HCT116 (cell line): Measurements from ENCODE around the gene PTGR2. TPM values are rescaled to one million over a fixed set of nuclear protein-coding genes. Genes with fewer than 3 reads are reported as not detected.

Experiments used
- ATAC-seq: fragments of 200-7000 bp; cut with Tn5 transposase; 2 replicates; pipeline ENCODE4 v1.9.1; 2020; ENCODE audit warnings: mild to moderate bottlenecking, moderate library complexity
- BruUV-seq: library from RNA; stranded (reverse); fragments of 400-500 nt; replicated peaks from 2 replicates; lab custom pipeline; 2021; lab: Mats Ljungman, UMichigan
- CTCF ChIA-PET: fragments of 300-600 bp; sonication (Branson Sonifier 250); formaldehyde crosslinking; loops from one replicate; lab custom pipeline; 2021; ENCODE audit warnings: antibody characterized with exemption; lab: Charles Lee
- POLR2A ChIA-PET: fragments of 300-600, 350-600 bp; sonication (Branson Sonifier 250); formaldehyde crosslinking; loops from one replicate; lab custom pipeline; 2021; ENCODE audit warnings: antibody characterized with exemption; lab: Charles Lee
- RAD21 ChIA-PET, 2 experiments: fragments of 300-600 bp; sonication (Branson Sonifier 250); formaldehyde crosslinking; loops; one replicate each; lab custom pipeline; 2023; ENCODE audit warnings: low total read pairs in 2 of 2; ENCODE audit not compliant: uncharacterized antibody in 2 of 2, unreplicated experiment in 2 of 2, low non-redundant PET in 1 of 2; lab: Charles Lee
- DNase-seq: peaks from one replicate; pipeline ENCODE4 v3.0.0-alpha.2; 2010; ENCODE audit warnings: low read depth, low spot score
- H2AFZ ChIP-seq: fragments of 200-600 bp; shearing (Covaris generic), sonication (generic); 2 replicates; pipeline ENCODE4 v1.6.1; 2017; ENCODE audit warnings: low read depth, mixed run types, mixed read lengths, antibody characterized with exemption, low read length; ENCODE audit not compliant: poor library complexity, severe bottlenecking
- H3K27ac ChIP-seq: 2 replicates; pipeline ENCODE4 v1.5.1; 2012; ENCODE audit warnings: low read depth, low read length
- H3K27me3 ChIP-seq: fragments of 200-600 bp; sonication (generic); 2 replicates; pipeline ENCODE4 v1.6.1; 2016; ENCODE audit warnings: mixed run types, low read length, mixed read lengths; ENCODE audit not compliant: insufficient read depth
- H3K36me3 ChIP-seq, 2 experiments: fragments of 200-500 bp in 1 of 2; fragments of 200-600 bp in 1 of 2; sonication (Bioruptor generic) in 1 of 2; sonication (generic) in 1 of 2; 2 replicates each; pipeline versions ENCODE4 v1.5.1 to v1.6.1; 2014 to 2016; ENCODE audit warnings: low read length in 2 of 2, inconsistent platforms in 1 of 2, mixed read lengths in 1 of 2, mixed run types in 1 of 2; ENCODE audit not compliant: insufficient read depth in 2 of 2, control insufficient read depth in 1 of 2
- H3K4me1 ChIP-seq, 2 experiments: fragments of 200-600 bp in 1 of 2; sonication (generic) in 1 of 2; 2 replicates each; pipeline versions ENCODE4 v1.5.1 to v1.6.1; 2012 to 2017; ENCODE audit warnings: low read length in 2 of 2, inconsistent platforms in 1 of 2, mild to moderate bottlenecking in 1 of 2, mixed read lengths in 1 of 2, mixed run types in 1 of 2, moderate library complexity in 1 of 2; ENCODE audit not compliant: insufficient read depth in 2 of 2, control insufficient read depth in 1 of 2
- H3K4me2 ChIP-seq: fragments of 200-600 bp; sonication (generic); 2 replicates; pipeline ENCODE4 v1.6.1; 2017; ENCODE audit warnings: mixed run types, low read length, mixed read lengths
- H3K4me3 ChIP-seq, 2 experiments: fragments of 200-600 bp in 1 of 2; sonication (generic) in 1 of 2; replicated peaks in 1 of 2; 2 replicates each; pipeline ENCODE4 v1.5.1; 2011 to 2016; ENCODE audit warnings: low read length in 2 of 2, control low read depth in 1 of 2, low read depth in 1 of 2, mild to moderate bottlenecking in 1 of 2, mixed read lengths in 1 of 2, mixed run types in 1 of 2
- H3K79me2 ChIP-seq: fragments of 200-600 bp; sonication (generic); 2 replicates; pipeline ENCODE4 v1.6.1; 2017; ENCODE audit warnings: mild to moderate bottlenecking, mixed run types, low read length, moderate library complexity, mixed read lengths; ENCODE audit not compliant: insufficient read depth
- H3K9ac ChIP-seq: fragments of 200-600 bp; sonication (generic); 2 replicates; pipeline ENCODE4 v1.6.1; 2016; ENCODE audit warnings: low read length, mixed read lengths
- H3K9me2 ChIP-seq: fragments of 200-600 bp; sonication (generic), shearing (Covaris generic); 2 replicates; pipeline ENCODE4 v1.6.1; 2017; ENCODE audit warnings: mixed run types, mild to moderate bottlenecking, moderate library complexity; ENCODE audit not compliant: insufficient read depth
- H3K9me3 ChIP-seq, 2 experiments: fragments of 200-500 bp in 1 of 2; fragments of 200-600 bp in 1 of 2; sonication (Bioruptor generic) in 1 of 2; sonication (generic) in 1 of 2; 2 replicates each; pipeline ENCODE4 v1.6.1; 2014 to 2017; ENCODE audit warnings: low read length in 2 of 2, mixed read lengths in 2 of 2, inconsistent platforms in 1 of 2, low read depth in 1 of 2, mild to moderate bottlenecking in 1 of 2, mixed run types in 1 of 2, moderate library complexity in 1 of 2; ENCODE audit not compliant: control insufficient read depth in 1 of 2, insufficient read depth in 1 of 2
- H4K20me1 ChIP-seq: fragments of 200-600 bp; sonication (generic), shearing (Covaris generic); 2 replicates; pipeline ENCODE4 v1.6.1; 2017; ENCODE audit warnings: mixed run types, mild to moderate bottlenecking, moderate library complexity; ENCODE audit not compliant: insufficient read depth
- CBX3 ChIP-seq: IDR thresholded peaks from 2 replicates; pipeline ENCODE4 v1.6.1; 2012; ENCODE audit warnings: low read depth
- CEBPB ChIP-seq: IDR thresholded peaks from 2 replicates; pipeline ENCODE4 v1.6.1; 2012; ENCODE audit warnings: low read depth
- EZH2 ChIP-seq: fragments of 200-600 bp; sonication (generic); IDR thresholded peaks from 2 replicates; pipeline ENCODE4 v1.6.1; 2017; ENCODE audit warnings: antibody characterized with exemption, mixed run types
- EZH2phosphoT487 ChIP-seq: fragments of 200-600 bp; IDR thresholded peaks from 2 replicates; pipeline ENCODE4 v1.6.1; 2018; ENCODE audit warnings: antibody characterized with exemption, borderline replicate concordance
- FOSL1 ChIP-seq: IDR thresholded peaks from 2 replicates; pipeline ENCODE4 v1.6.1; 2012; ENCODE audit warnings: low read depth
- POLR2A ChIP-seq: IDR thresholded peaks from 2 replicates; pipeline ENCODE4 v1.7.0; 2011; ENCODE audit warnings: borderline replicate concordance; ENCODE audit not compliant: insufficient read depth, insufficient read length; ENCODE audit errors: extremely low read depth
- SP1 ChIP-seq: IDR thresholded peaks from 2 replicates; pipeline ENCODE4 v1.6.1; 2012; ENCODE audit warnings: low read depth
- TCF7L2 ChIP-seq: IDR thresholded peaks from 2 replicates; pipeline ENCODE4 v1.7.0; 2011; ENCODE audit warnings: borderline replicate concordance, inconsistent platforms; ENCODE audit not compliant: insufficient read depth, insufficient read length; ENCODE audit errors: extremely low read depth
- YY1 ChIP-seq: IDR thresholded peaks from 2 replicates; pipeline ENCODE4 v1.6.1; 2011; ENCODE audit warnings: low read length, low read depth, moderate library complexity, mild to moderate bottlenecking; ENCODE audit not compliant: insufficient replicate concordance; ENCODE audit errors: extremely low read depth
- intact Hi-C: fragments of 100-400 bp; cut with micrococcal nuclease; formaldehyde crosslinking; loops from 2 replicates; pipeline ENCODE4 v1.10.0; 2022
- total RNA-seq: library from RNA; stranded (reverse); gene quantifications from one replicate; pipeline ENCODE4 v1.2.1, GENCODE V29; 2021; ENCODE audit not compliant: unreplicated experiment
- TF ChIP-seq, protein P1 (sequence below): IDR thresholded peaks from 2 replicates; pipeline ENCODE4 v1.6.1; 2012
- TF ChIP-seq, protein P2 (sequence below): IDR thresholded peaks from 2 replicates; pipeline ENCODE4 v1.6.1; 2011; ENCODE audit warnings: mild to moderate bottlenecking, low read length, moderate library complexity; ENCODE audit not compliant: insufficient replicate concordance; ENCODE audit errors: extremely low read depth

PTGR2 gene
- total RNA-seq, 1 experiment from 2014 or later, result 22.1 TPM

DNA sequence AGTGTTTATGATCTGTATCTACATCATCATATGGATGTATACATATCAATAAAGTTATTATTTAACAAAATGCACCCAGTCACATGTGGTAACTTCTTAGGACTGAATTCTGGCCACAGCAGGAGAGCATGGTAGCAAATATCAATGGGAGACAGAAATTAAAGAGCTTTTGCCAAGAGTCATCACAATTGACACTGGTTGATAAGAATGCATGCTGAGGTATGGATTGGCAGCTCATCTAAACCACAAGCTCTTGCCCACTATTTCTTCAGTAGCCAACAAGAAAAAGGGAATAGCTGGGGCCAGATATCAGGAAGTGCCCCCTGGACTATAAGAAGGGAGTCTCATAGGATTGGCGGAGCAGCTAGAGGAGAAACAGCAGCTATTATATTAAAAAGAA, 9.4 kb upstream of the PTGR2 start:
- no TSS peak for BruUV-seq
- Histone ChIP-seq H2AFZ (no peak overlapping the region), H3K4me2 (no peak overlapping the region), H4K20me1 (no peaks in the 10 kb centered on the region), H3K9me3 (0 out of 4 replicates have a peak, but pooled peaks cover 0 to 3% of the 10 kb centered on the region in 2 experiments), H3K9me2 (no peaks in the 10 kb centered on the region), H3K4me1 (no peaks in the 10 kb centered on the region), H3K27ac (no peak overlapping the region), H3K4me3 (no peak overlapping the region), H3K79me2 (no peaks in the 10 kb centered on the region), H3K27me3 (no peaks in the 10 kb centered on the region), H3K9ac (no peak overlapping the region), H3K36me3 (no peaks in the 10 kb centered on the region)
- RAD21 ChIA-PET, result no interaction called here
- no peak for DNase-seq
- TF ChIP-seq EZH2phosphoT487 (no peak), SP1 (no peak), FOSL1 (no peak), YY1 (no peak), POLR2A (no peak)
- TF ChIP-seq, protein P1, sequence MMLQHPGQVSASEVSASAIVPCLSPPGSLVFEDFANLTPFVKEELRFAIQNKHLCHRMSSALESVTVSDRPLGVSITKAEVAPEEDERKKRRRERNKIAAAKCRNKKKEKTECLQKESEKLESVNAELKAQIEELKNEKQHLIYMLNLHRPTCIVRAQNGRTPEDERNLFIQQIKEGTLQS, result no peak
- TF ChIP-seq, all 23 proteins: peak for 0
- intact Hi-C loops, result no loop called here
- ChIA-PET POLR2A (interaction anchor here (1.4 to 1.6 kb wide), 2 partner anchors 8 to 9 kb away, joined by 3 to 5 read pairs; partner anchors contain the start of gene PTGR2), CTCF (no interaction called here)
- no peak for ATAC-seq

DNA sequence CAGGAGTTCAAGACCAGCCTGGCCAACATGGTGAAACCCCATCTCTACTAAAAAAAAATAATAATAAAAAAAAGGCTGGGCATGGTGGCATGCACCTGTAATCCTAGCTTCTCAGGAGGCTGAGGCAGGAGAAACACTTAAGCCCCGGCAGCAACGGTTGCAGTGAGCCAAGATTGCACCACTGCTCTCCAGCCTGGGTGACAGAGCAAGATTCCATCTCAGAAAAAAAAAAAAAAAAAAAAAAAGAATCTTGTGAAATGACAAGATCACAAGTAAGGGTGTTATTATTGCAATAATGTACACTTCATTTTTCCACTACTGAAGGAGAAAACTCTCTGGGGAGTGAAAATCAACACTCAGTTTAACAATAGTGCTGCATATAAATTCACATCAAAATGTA, 8.8 kb upstream of the PTGR2 start:
- ATAC-seq, result no peak
- no peaks in the 10 kb centered on the region for H3K36me3 ChIP-seq
- CTCF ChIA-PET, result no interaction called here

More for the DNA sequence above, 8.8 kb upstream of the PTGR2 start:
- no peak overlapping the region for H3K27ac ChIP-seq
- H3K4me2 ChIP-seq, result no peak overlapping the region
- H3K79me2 ChIP-seq, result no peaks in the 10 kb centered on the region
- H2AFZ ChIP-seq, result no peak overlapping the region
- no peaks in the 10 kb centered on the region for H4K20me1 ChIP-seq
- BruUV-seq, result no TSS peak
- DNase-seq, result no peak
- RAD21 ChIA-PET, result no interaction called here
- H3K9me2 ChIP-seq, result no peaks in the 10 kb centered on the region
- no peaks in the 10 kb centered on the region for H3K27me3 ChIP-seq
- intact Hi-C loops, result no loop called here
- POLR2A ChIA-PET, result interaction anchor here (1.4 kb wide), 1 partner anchor 9 kb away, joined by 3 read pairs; the partner anchor contains the start of gene PTGR2
- H3K4me1 ChIP-seq, result no peaks in the 10 kb centered on the region
- no peak overlapping the region for H3K4me3 ChIP-seq
- no peak overlapping the region for H3K9ac ChIP-seq
- H3K9me3 ChIP-seq, result 0 out of 4 replicates have a peak, but pooled peaks cover 0 to 3% of the 10 kb centered on the region in 2 experiments
- TF ChIP-seq CEBPB (no peak), TCF7L2 (no peak), CBX3 (no peak), EZH2 (no peak)
- TF ChIP-seq, protein P2, sequence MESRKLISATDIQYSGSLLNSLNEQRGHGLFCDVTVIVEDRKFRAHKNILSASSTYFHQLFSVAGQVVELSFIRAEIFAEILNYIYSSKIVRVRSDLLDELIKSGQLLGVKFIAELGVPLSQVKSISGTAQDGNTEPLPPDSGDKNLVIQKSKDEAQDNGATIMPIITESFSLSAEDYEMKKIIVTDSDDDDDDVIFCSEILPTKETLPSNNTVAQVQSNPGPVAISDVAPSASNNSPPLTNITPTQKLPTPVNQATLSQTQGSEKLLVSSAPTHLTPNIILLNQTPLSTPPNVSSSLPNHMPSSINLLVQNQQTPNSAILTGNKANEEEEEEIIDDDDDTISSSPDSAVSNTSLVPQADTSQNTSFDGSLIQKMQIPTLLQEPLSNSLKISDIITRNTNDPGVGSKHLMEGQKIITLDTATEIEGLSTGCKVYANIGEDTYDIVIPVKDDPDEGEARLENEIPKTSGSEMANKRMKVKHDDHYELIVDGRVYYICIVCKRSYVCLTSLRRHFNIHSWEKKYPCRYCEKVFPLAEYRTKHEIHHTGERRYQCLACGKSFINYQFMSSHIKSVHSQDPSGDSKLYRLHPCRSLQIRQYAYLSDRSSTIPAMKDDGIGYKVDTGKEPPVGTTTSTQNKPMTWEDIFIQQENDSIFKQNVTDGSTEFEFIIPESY, result no peak
